Neural progenitor cell (in vitro differentiated cells): ENCODE measurements around the gene COL23A1. TPM values are rescaled to one million over a fixed set of nuclear protein-coding genes. Genes with fewer than 3 reads are reported as not detected.

Experiments used
- DNase-seq: peaks from one replicate; pipeline ENCODE4 v3.0.0-alpha.2; 2016; ENCODE audit warnings: low spot score
- H2AFZ ChIP-seq: fragments of 200-600 bp; sonication (generic); replicated peaks from 2 replicates; pipeline ENCODE4 v1.6.1; 2016; ENCODE audit warnings: antibody characterized with exemption
- H3F3A ChIP-seq: fragments of 200-600 bp; sonication (generic); 2 replicates; pipeline ENCODE4 v1.6.1; 2016; ENCODE audit warnings: antibody characterized with exemption, low read depth
- H3K27ac ChIP-seq: fragments of 200-600 bp; sonication (generic); 2 replicates; pipeline ENCODE4 v1.5.1; 2016; ENCODE audit warnings: mild to moderate bottlenecking
- H3K27me3 ChIP-seq: fragments of 200-600 bp; sonication (generic); 2 replicates; pipeline ENCODE4 v1.6.1; 2016; ENCODE audit warnings: mild to moderate bottlenecking, moderate library complexity
- H3K36me3 ChIP-seq: fragments of 200-600 bp; sonication (generic); 2 replicates; pipeline ENCODE4 v1.5.1; 2016
- H3K4me1 ChIP-seq: fragments of 200-600 bp; sonication (generic); 2 replicates; pipeline ENCODE4 v1.6.1; 2016; ENCODE audit warnings: mixed run types
- H3K4me2 ChIP-seq: fragments of 200-600 bp; sonication (generic); 2 replicates; pipeline ENCODE4 v1.6.1; 2016
- H3K4me3 ChIP-seq: fragments of 200-600 bp; sonication (generic); 2 replicates; pipeline ENCODE4 v1.5.1; 2016
- H3K79me2 ChIP-seq: fragments of 200-600 bp; sonication (generic); 2 replicates; pipeline ENCODE4 v1.6.1; 2016; ENCODE audit warnings: low read depth
- H3K9ac ChIP-seq: fragments of 200-600 bp; sonication (generic); 2 replicates; pipeline ENCODE4 v1.6.1; 2016
- H3K9me3 ChIP-seq: fragments of 200-600 bp; sonication (generic); 2 replicates; pipeline ENCODE4 v1.5.1; 2016; ENCODE audit warnings: low read depth
- H4K20me1 ChIP-seq: fragments of 200-600 bp; sonication (generic); 2 replicates; pipeline ENCODE4 v1.6.1; 2016; ENCODE audit warnings: low read depth
- H3K27ac Mint-ChIP-seq: 3 replicates; pipeline ENCODE4 v1.8.0; 2021; ENCODE audit warnings: mixed read lengths
- H3K27me3 Mint-ChIP-seq: 2 replicates; pipeline ENCODE4 v1.8.0; 2022; ENCODE audit warnings: low read depth, mild to moderate bottlenecking, inconsistent platforms, moderate library complexity, mixed read lengths; ENCODE audit not compliant: insufficient read depth
- H3K36me3 Mint-ChIP-seq: 3 replicates; pipeline ENCODE4 v1.8.0; 2021; ENCODE audit warnings: mixed read lengths
- H3K4me1 Mint-ChIP-seq: 3 replicates; pipeline ENCODE4 v1.8.0; 2021; ENCODE audit warnings: mixed read lengths
- H3K4me3 Mint-ChIP-seq: 3 replicates; pipeline ENCODE4 v1.8.0; 2021; ENCODE audit warnings: mild to moderate bottlenecking, moderate library complexity, mixed read lengths
- H3K9me3 Mint-ChIP-seq: 3 replicates; pipeline ENCODE4 v1.8.0; 2020; ENCODE audit warnings: mixed read lengths
- EZH2 ChIP-seq: fragments of 200-600 bp; sonication (generic); IDR thresholded peaks from 2 replicates; pipeline ENCODE4 v1.6.1; 2017; ENCODE audit warnings: antibody characterized with exemption, mild to moderate bottlenecking, moderate library complexity
- EZH2phosphoT487 ChIP-seq: fragments of 200-600 bp; sonication (generic); IDR thresholded peaks from 2 replicates; pipeline ENCODE4 v1.6.1; 2017; ENCODE audit warnings: antibody characterized with exemption
- total RNA-seq: library from RNA; depleted of rRNA; stranded (reverse); fragments of >200 nt; gene quantifications from 2 replicates; pipeline ENCODE4 v1.2.3, GENCODE V29; 2015; ENCODE audit warnings: low replicate concordance
- TF ChIP-seq, protein P1 (sequence below): fragments of 200-600 bp; sonication (generic); IDR thresholded peaks from 2 replicates; pipeline ENCODE4 v1.5.1; 2017; ENCODE audit warnings: antibody characterized with exemption, mild to moderate bottlenecking

COL23A1 gene
- total RNA-seq, 1 donor from 2014 or later, result not detected

DNA sequence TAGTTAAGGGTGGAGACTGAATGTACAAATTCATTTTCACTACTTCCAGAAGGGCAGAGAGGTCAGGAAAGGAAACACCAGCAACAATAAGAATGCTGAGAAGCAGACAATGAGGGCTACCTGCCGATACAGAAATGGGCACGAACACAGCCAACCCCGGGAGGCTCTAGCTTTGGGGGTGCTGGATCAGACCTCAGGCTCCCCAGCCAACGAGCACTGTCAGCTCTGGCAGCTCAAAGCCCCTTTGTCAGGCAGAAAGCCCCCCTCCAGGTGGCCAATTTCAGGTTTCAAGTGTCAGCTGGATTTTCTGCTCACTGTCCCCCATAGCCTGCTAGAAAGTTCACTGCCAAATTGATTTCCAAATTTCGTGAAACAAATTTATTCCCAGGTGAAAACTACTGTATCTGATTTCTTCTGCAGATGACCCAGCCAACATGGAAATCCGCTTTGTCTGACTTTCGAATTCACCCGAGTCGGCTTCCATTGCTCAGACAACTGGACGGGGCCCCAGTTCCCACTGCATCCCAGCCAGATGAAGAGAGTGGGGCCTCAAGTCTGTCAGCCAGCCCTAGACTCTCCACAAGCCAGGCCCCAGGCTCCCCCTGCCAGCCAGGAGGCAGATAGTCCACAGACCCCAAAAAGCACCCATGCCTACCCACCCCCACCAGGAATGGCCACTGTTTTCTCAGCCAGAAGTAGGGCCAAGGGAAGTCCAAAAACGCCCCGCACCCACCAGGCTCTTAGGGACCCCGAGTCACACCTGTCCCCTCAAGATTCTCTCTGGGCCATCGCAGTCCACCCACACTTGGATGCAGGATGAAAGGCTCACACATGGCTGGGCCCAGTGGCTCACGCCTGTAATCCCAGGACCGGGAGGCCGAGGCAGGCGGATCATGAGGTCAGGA, 261.1 kb downstream of the COL23A1 start:
- Histone ChIP-seq H3F3A (no peaks in the 10 kb centered on the region), H3K9me3 (no peaks in the 10 kb centered on the region), H3K4me3 (no peak overlapping the region), H3K36me3 (no peaks in the 10 kb centered on the region), H2AFZ (no peak overlapping the region), H3K27ac (no peak overlapping the region), H3K27me3 (no peaks in the 10 kb centered on the region), H3K79me2 (no peaks in the 10 kb centered on the region), H3K9ac (no peak overlapping the region), H4K20me1 (no peaks in the 10 kb centered on the region), H3K4me1 (peaks cover 6% of the 10 kb centered on the region), H3K4me2 (no peak overlapping the region)
- Mint-ChIP-seq H3K4me1 (peaks cover 60% of the 10 kb centered on the region), H3K27ac (peak overlapping the region; percentile 60), H3K9me3 (no peaks in the 10 kb centered on the region), H3K27me3 (peaks cover 4% of the 10 kb centered on the region), H3K4me3 (peak overlapping the region; percentile 7), H3K36me3 (no peaks in the 10 kb centered on the region)
- TF ChIP-seq EZH2phosphoT487, result no peak
- TF ChIP-seq, protein P1, sequence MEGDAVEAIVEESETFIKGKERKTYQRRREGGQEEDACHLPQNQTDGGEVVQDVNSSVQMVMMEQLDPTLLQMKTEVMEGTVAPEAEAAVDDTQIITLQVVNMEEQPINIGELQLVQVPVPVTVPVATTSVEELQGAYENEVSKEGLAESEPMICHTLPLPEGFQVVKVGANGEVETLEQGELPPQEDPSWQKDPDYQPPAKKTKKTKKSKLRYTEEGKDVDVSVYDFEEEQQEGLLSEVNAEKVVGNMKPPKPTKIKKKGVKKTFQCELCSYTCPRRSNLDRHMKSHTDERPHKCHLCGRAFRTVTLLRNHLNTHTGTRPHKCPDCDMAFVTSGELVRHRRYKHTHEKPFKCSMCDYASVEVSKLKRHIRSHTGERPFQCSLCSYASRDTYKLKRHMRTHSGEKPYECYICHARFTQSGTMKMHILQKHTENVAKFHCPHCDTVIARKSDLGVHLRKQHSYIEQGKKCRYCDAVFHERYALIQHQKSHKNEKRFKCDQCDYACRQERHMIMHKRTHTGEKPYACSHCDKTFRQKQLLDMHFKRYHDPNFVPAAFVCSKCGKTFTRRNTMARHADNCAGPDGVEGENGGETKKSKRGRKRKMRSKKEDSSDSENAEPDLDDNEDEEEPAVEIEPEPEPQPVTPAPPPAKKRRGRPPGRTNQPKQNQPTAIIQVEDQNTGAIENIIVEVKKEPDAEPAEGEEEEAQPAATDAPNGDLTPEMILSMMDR, result no peak
- TF ChIP-seq EZH2, result no peak
- DNase-seq, result no peak

DNA sequence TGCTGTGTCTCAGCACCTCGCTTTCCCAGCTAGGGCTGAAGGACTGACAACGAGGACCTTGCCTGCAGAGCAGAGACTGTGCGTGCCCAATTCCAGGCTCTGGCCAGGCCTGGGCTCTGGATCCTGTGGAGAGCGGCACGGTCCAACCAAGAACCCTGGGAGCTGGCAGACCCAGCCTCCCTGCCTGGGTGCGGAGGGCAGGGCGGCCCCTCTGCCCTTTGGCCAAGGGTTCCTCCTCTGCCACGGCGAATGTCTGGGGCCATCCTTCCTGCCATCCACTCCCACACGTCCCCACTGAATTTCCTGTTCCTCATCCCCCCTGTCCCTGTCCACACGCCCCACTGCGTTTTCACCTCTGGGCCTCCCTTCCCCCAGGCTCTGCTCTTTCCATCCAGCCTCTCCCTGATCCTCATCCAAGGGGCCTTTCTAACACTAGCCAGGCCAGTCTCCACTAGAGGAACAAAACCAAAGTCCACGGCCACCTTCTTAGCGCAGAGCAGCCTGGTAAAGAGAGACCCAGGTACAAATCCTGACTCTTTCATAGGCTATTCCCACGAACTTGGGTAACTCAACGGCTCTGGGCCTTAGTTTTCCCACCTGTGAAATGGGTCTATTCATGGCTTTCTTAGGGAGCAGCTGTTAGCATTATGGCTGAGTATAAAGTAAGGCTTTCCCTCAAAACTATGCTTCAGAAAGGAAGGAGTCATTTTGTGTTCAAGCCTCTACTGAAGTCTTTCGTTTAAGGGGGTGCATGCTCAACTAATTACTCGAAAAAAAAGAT, 262.1 kb downstream of the COL23A1 start:
- Histone ChIP-seq H3K79me2 (no peaks in the 10 kb centered on the region), H3K9me3 (no peaks in the 10 kb centered on the region), H3K4me2 (no peak overlapping the region), H4K20me1 (no peaks in the 10 kb centered on the region), H3K36me3 (no peaks in the 10 kb centered on the region), H3K4me3 (no peak overlapping the region), H3K9ac (no peak overlapping the region), H3K27me3 (no peaks in the 10 kb centered on the region), H3K27ac (no peak overlapping the region), H3F3A (no peaks in the 10 kb centered on the region), H3K4me1 (peaks cover 6% of the 10 kb centered on the region), H2AFZ (no peak overlapping the region)
- H3K4me3 Mint-ChIP-seq, result peak overlapping the region; percentile 7
- TF ChIP-seq EZH2phosphoT487 (no peak), EZH2 (no peak)
- TF ChIP-seq, protein P1, result no peak
- H3K4me1 Mint-ChIP-seq, result peaks cover 68% of the 10 kb centered on the region
- DNase-seq, result no peak
- H3K27ac Mint-ChIP-seq, result peak overlapping the region; percentile 72
- H3K36me3 Mint-ChIP-seq, result no peaks in the 10 kb centered on the region
- H3K27me3 Mint-ChIP-seq, result peaks cover 4% of the 10 kb centered on the region
- H3K9me3 Mint-ChIP-seq, result no peaks in the 10 kb centered on the region

DNA sequence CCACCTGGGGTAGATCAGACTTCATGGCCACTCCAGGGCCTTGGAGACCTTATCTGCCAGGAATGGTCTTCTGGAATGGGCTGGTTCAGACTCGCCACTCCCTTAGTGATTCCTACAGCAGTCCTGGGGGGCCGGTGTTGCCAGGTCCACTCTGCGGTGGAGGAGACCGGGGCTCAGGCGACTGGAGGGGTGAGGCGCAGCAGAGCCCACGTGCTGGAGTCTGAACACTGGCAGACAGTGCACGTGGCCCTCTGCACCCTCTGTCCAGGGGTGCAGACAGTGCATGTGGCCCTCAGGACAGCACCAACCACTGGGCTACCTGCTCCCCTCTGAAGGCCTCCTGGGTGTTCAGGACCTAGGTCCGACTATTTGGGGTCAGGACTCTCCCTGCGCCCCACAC, 262.7 kb downstream of the COL23A1 start:
- Mint-ChIP-seq H3K36me3 (no peaks in the 10 kb centered on the region), H3K27me3 (peaks cover 7% of the 10 kb centered on the region), H3K4me3 (no peak overlapping the region), H3K4me1 (peaks cover 64% of the 10 kb centered on the region), H3K27ac (no peak overlapping the region), H3K9me3 (no peaks in the 10 kb centered on the region)
- Histone ChIP-seq H3K4me1 (peaks cover 6% of the 10 kb centered on the region), H3K4me2 (no peak overlapping the region), H3K79me2 (no peaks in the 10 kb centered on the region), H3K27ac (no peak overlapping the region), H3K4me3 (no peak overlapping the region), H3F3A (no peaks in the 10 kb centered on the region), H3K9ac (no peak overlapping the region), H2AFZ (no peak overlapping the region), H3K27me3 (no peaks in the 10 kb centered on the region), H3K9me3 (no peaks in the 10 kb centered on the region), H3K36me3 (no peaks in the 10 kb centered on the region), H4K20me1 (no peaks in the 10 kb centered on the region)
- no peak for TF ChIP-seq EZH2
- no peak for TF ChIP-seq EZH2phosphoT487
- TF ChIP-seq, protein P1, result no peak
- DNase-seq, result no peak
